Tibial nerve (tissue), 4 donors: Measurements from ENCODE around the gene PDLIM7. TPM values are rescaled to one million over a fixed set of nuclear protein-coding genes. Genes with fewer than 3 reads are reported as not detected.

Source experiments
- DNase-seq, 2 donors: peaks; one replicate each; pipeline ENCODE4 v3.0.0-alpha.2; 2019; ENCODE audit warnings: low spot score in 2 of 2
- H3K27ac ChIP-seq, 4 donors: fragments of 200-600 bp; sonication (generic) in 3 of 4; one replicate each; pipeline ENCODE4 v1.5.1; 2017 to 2019; ENCODE audit warnings: mild to moderate bottlenecking in 1 of 4
- H3K27me3 ChIP-seq, 2 donors: fragments of 200-600 bp; sonication (generic) in 1 of 2; one replicate each; pipeline versions ENCODE4 v1.5.1 to v1.6.0; 2017 to 2019
- H3K36me3 ChIP-seq, 3 donors: fragments of 200-600 bp; sonication (generic); one replicate each; pipeline ENCODE4 v1.5.1; 2018 to 2019
- H3K4me1 ChIP-seq, 4 donors: fragments of 200-600 bp; sonication (generic) in 3 of 4; one replicate each; pipeline ENCODE4 v1.5.1; 2017 to 2019
- H3K4me3 ChIP-seq, 4 donors: fragments of 200-600 bp; sonication (generic) in 3 of 4; one replicate each; pipeline ENCODE4 v1.5.1; 2017 to 2019; ENCODE audit warnings: mild to moderate bottlenecking in 1 of 4, moderate library complexity in 1 of 4
- H3K9me3 ChIP-seq, 4 donors: fragments of 200-600 bp; sonication (generic) in 3 of 4; one replicate each; pipeline ENCODE4 v1.5.1; 2017 to 2019
- CTCF ChIP-seq, 5 experiments: fragments of 200-600 bp in 3 of 5; fragments of 450-650 bp in 2 of 5; sonication (generic) in 3 of 5; IDR thresholded peaks; one replicate each; pipeline ENCODE4 v1.5.1; 2016 to 2019; ENCODE audit warnings: antibody characterized with exemption in 5 of 5, mild to moderate bottlenecking in 3 of 5, moderate library complexity in 2 of 5
- EP300 ChIP-seq, 2 donors: sonication (generic); formaldehyde crosslinking; IDR thresholded peaks; one replicate each; pipeline ENCODE4 v1.6.1; 2017; ENCODE audit warnings: antibody characterized with exemption in 2 of 2, mild to moderate bottlenecking in 1 of 2
- POLR2A ChIP-seq, 2 donors: fragments of 450-650 bp; IDR thresholded peaks; one replicate each; pipeline ENCODE4 v1.6.1; 2017; ENCODE audit warnings: antibody characterized with exemption in 2 of 2, mild to moderate bottlenecking in 2 of 2, moderate library complexity in 2 of 2
- WGBS, 2 donors: methylation state at CpG; one replicate each; pipeline ENCODE4 v1.1.5; 2018; 5-methylcytosine and 5-hydroxymethylcytosine counted together
- total RNA-seq, 4 donors: library from RNA; depleted of rRNA; stranded (reverse); fragments of >200 nt; gene quantifications; one replicate each; pipeline ENCODE4 v1.1.0, GENCODE V29; 2016

The PDLIM7 gene
- total RNA-seq, 4 donors from 2014 or later, result 78.0 to 138 (median 89.9) TPM

- DNase-seq, result no peak
- TF ChIP-seq CTCF (IDR thresholded peaks at IDR 0.05), result no peak
- TF ChIP-seq POLR2A (IDR thresholded peaks at IDR 0.05), result no peak
- TF ChIP-seq EP300 (IDR thresholded peaks at IDR 0.05), result no peak
- Histone ChIP-seq H3K27me3 (no peaks in the 10 kb centered on the region), H3K27ac (no peak overlapping the region), H3K9me3 (no peaks in the 10 kb centered on the region), H3K4me3 (no peak overlapping the region), H3K36me3 (peaks cover 2 to 99% (median 40%) of the 10 kb centered on the region in 3 donors), H3K4me1 (peaks cover 0 to 6% (median 0%) of the 10 kb centered on the region in 4 donors)
- WGBS, 2 donors, result 92 to 94% methylated on average over 13 to 14 of the region's 19 CpGs
Observed at GRCh38 chr5:177523711-177524538, 26.5 kb upstream of the PDLIM7 start.

GRCh38 chr5:177520916-177521513 lies 23.6 kb upstream of the PDLIM7 start:
- no peak overlapping the region for H3K27ac ChIP-seq
- peaks cover 0 to 16% (median 2%) of the 10 kb centered on the region in 4 donors for H3K4me1 ChIP-seq
- H3K27me3 ChIP-seq, result no peaks in the 10 kb centered on the region
- H3K4me3 ChIP-seq, result no peak overlapping the region
- DNase-seq, result no peak
- TF ChIP-seq POLR2A (IDR thresholded peaks at IDR 0.05) (no peak), CTCF (IDR thresholded peaks at IDR 0.05) (no peak), EP300 (IDR thresholded peaks at IDR 0.05) (no peak)
- H3K9me3 ChIP-seq, result no peaks in the 10 kb centered on the region
- H3K36me3 ChIP-seq, result peaks cover 2 to 70% (median 19%) of the 10 kb centered on the region in 3 donors
- WGBS, 2 donors, result 63 to 85% methylated on average over 2 of the region's 2 CpGs

- 87 to 98% methylated on average over 3 of the region's 3 CpGs for WGBS, 2 donors
- Histone ChIP-seq H3K9me3 (no peaks in the 10 kb centered on the region), H3K27me3 (no peaks in the 10 kb centered on the region), H3K4me1 (peaks cover 3 to 24% (median 10%) of the 10 kb centered on the region in 4 donors), H3K36me3 (peaks cover 2 to 69% (median 17%) of the 10 kb centered on the region in 3 donors), H3K4me3 (no peak overlapping the region), H3K27ac (no peak overlapping the region)
- DNase-seq, result no peak
- no peak for TF ChIP-seq POLR2A (IDR thresholded peaks at IDR 0.05)
- no peak for TF ChIP-seq EP300 (IDR thresholded peaks at IDR 0.05)
- no peak for TF ChIP-seq CTCF (IDR thresholded peaks at IDR 0.05)
Observed at GRCh38 chr5:177520271-177520670, 22.9 kb upstream of the PDLIM7 start.

GRCh38 chr5:177519463-177520235 lies 22.2 kb upstream of the PDLIM7 start:
- H3K27me3 ChIP-seq, result no peaks in the 10 kb centered on the region
- H3K36me3 ChIP-seq, result peaks cover 0 to 69% (median 11%) of the 10 kb centered on the region in 3 donors
- no peak overlapping the region for H3K4me3 ChIP-seq
- no peaks in the 10 kb centered on the region for H3K9me3 ChIP-seq
- no peak for DNase-seq
- no peak overlapping the region for H3K27ac ChIP-seq
- 76 to 79% methylated on average over 13 of the region's 13 CpGs for WGBS, 2 donors
- peaks cover 3 to 30% (median 10%) of the 10 kb centered on the region in 4 donors for H3K4me1 ChIP-seq
- no peak for TF ChIP-seq EP300 (IDR thresholded peaks at IDR 0.05)
- no peak for TF ChIP-seq POLR2A (IDR thresholded peaks at IDR 0.05)
- TF ChIP-seq CTCF (IDR thresholded peaks at IDR 0.05), result no peak
